Measurements from ENCODE around the gene L1CAM.

DNA sequence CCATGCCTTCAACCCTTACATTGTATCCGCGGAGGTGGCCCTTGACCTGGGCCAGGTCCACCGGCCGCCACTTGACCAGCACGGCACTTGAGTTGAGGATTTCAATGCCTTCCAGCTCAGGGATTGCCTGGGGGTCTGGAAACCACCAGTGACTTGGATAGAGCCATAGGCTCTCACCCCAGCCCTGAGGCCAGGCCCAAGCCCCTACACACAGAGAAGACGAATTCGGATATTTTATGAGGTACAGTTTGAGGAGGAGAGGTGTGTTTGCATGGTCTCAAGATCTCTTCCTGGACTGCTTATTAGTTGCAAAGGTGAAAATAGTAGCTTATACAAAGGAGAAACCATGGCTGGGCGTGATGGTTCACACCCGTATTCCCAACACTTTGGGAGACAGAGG, 20.3 kb downstream of the L1CAM start:
- no peak for TF ChIP-seq CTCF (IDR thresholded peaks at IDR 0.05; ENCODE audit: control extremely low read depth in 1 of 3, insufficient read depth in 1 of 3, low read depth in 1 of 3, low read length in 3 of 3)
- TF ChIP-seq POLR2AphosphoS5 (IDR thresholded peaks at IDR 0.05; ENCODE audit: low read depth, low read length) = no peak
- TF ChIP-seq CEBPB (IDR thresholded peaks at IDR 0.05; ENCODE audit: low read depth, low read length) = no peak
- TF ChIP-seq POLR2A (IDR thresholded peaks at IDR 0.05; ENCODE audit: control extremely low read depth in 1 of 2, low read depth in 2 of 2, low read length in 2 of 2) = no peak
- TF ChIP-seq, protein P1, sequence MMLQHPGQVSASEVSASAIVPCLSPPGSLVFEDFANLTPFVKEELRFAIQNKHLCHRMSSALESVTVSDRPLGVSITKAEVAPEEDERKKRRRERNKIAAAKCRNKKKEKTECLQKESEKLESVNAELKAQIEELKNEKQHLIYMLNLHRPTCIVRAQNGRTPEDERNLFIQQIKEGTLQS (IDR thresholded peaks at IDR 0.05; ENCODE audit: insufficient read depth, low read depth, low read length) = no peak
- no peak for TF ChIP-seq BRCA1 (IDR thresholded peaks at IDR 0.05; ENCODE audit: low read depth, low read length)
- TF ChIP-seq HDAC2 (IDR thresholded peaks at IDR 0.05; ENCODE audit: borderline replicate concordance in 1 of 2, low read depth in 2 of 2, low read length in 2 of 2) = no peak
- TF ChIP-seq NRF1 (IDR thresholded peaks at IDR 0.05; ENCODE audit: low read depth, low read length) = no peak
- TF ChIP-seq EZH2 (IDR thresholded peaks at IDR 0.05; ENCODE audit: low read depth, low read length, severe bottlenecking) = no peak
- no peak for TF ChIP-seq CREB1 (IDR thresholded peaks at IDR 0.05)
- TF ChIP-seq SAP30 (IDR thresholded peaks at IDR 0.05; ENCODE audit: insufficient read depth, insufficient replicate concordance, low read length) = no peak
